Gastrocnemius medialis (tissue), 4 donors: ENCODE data around the gene INO80B.

Experiments
- POLR2A ChIP-seq, 2 donors: fragments of 450-650 bp; IDR thresholded peaks; one replicate each; pipeline ENCODE4 v1.6.1; 2017; ENCODE audit warnings: antibody characterized with exemption in 2 of 2, mild to moderate bottlenecking in 2 of 2, moderate library complexity in 2 of 2
- TF ChIP-seq, protein P1 (sequence below), 5 experiments: fragments of 450-650 bp in 3 of 5; fragments of 200-600 bp in 2 of 5; sonication (generic) in 2 of 5; IDR thresholded peaks in 4 of 5; conservative IDR thresholded peaks in 1 of 5; 1 replicate in 4 of 5; 2 replicates in 1 of 5; pipeline ENCODE4 v1.5.1; 2016 to 2019; ENCODE audit warnings: antibody characterized with exemption in 5 of 5, mild to moderate bottlenecking in 3 of 5, moderate library complexity in 3 of 5

- TF ChIP-seq, protein P1, sequence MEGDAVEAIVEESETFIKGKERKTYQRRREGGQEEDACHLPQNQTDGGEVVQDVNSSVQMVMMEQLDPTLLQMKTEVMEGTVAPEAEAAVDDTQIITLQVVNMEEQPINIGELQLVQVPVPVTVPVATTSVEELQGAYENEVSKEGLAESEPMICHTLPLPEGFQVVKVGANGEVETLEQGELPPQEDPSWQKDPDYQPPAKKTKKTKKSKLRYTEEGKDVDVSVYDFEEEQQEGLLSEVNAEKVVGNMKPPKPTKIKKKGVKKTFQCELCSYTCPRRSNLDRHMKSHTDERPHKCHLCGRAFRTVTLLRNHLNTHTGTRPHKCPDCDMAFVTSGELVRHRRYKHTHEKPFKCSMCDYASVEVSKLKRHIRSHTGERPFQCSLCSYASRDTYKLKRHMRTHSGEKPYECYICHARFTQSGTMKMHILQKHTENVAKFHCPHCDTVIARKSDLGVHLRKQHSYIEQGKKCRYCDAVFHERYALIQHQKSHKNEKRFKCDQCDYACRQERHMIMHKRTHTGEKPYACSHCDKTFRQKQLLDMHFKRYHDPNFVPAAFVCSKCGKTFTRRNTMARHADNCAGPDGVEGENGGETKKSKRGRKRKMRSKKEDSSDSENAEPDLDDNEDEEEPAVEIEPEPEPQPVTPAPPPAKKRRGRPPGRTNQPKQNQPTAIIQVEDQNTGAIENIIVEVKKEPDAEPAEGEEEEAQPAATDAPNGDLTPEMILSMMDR (IDR thresholded peaks at IDR 0.05 in 4 of 5, conservative IDR thresholded peaks at IDR 0.05 in 1 of 5), result no peak
- TF ChIP-seq POLR2A (IDR thresholded peaks at IDR 0.05), result no peak
Measured at GRCh38 chr2:74423231-74424095, 31.4 kb upstream of the INO80B start.
